Loucy (cell line): Measurements from ENCODE around the gene PTPRN2.
"Not testable (repeated sequence)": the region's sequence is repeated elsewhere in the genome, so short reads cannot be mapped to it uniquely, and the experiment has no call there.

ENCODE experiments used
- H2AFZ ChIP-seq: fragments of 200-600 bp; sonication (generic); 2 replicates; pipeline ENCODE4 v1.6.0; 2016; ENCODE audit warnings: antibody characterized with exemption, mild to moderate bottlenecking, low read length, moderate library complexity
- H3F3A ChIP-seq: fragments of 200-600 bp; 2 replicates; pipeline ENCODE4 v1.6.0; 2016; ENCODE audit warnings: antibody characterized with exemption, low read depth, mild to moderate bottlenecking
- H3K27me3 ChIP-seq: fragments of 200-600 bp; sonication (generic); 2 replicates; pipeline ENCODE4 v1.6.1; 2014; ENCODE audit warnings: low read length, mild to moderate bottlenecking; ENCODE audit not compliant: insufficient read depth, poor library complexity, severe bottlenecking
- H3K36me3 ChIP-seq: fragments of 200-600 bp; sonication (generic); 2 replicates; pipeline ENCODE4 v1.6.1; 2016; ENCODE audit warnings: low read length; ENCODE audit not compliant: insufficient read depth
- H3K4me1 ChIP-seq: fragments of 200-600 bp; sonication (generic); 2 replicates; pipeline ENCODE4 v1.5.1; 2014; ENCODE audit warnings: low read length, mild to moderate bottlenecking; ENCODE audit not compliant: insufficient read depth, poor library complexity, severe bottlenecking
- H3K4me2 ChIP-seq: fragments of 200-600 bp; sonication (generic); 2 replicates; pipeline ENCODE4 v1.6.0; 2014; ENCODE audit warnings: antibody characterized with exemption, low read length, low read depth, mild to moderate bottlenecking; ENCODE audit not compliant: poor library complexity, severe bottlenecking
- H3K4me3 ChIP-seq: fragments of 200-600 bp; sonication (generic); 2 replicates; pipeline ENCODE4 v1.5.1; 2014; ENCODE audit warnings: low read length, mild to moderate bottlenecking, mixed read lengths; ENCODE audit not compliant: poor library complexity, severe bottlenecking
- H3K79me2 ChIP-seq: fragments of 200-600 bp; sonication (generic); 2 replicates; pipeline ENCODE4 v1.6.1; 2014; ENCODE audit warnings: low read length; ENCODE audit not compliant: insufficient read depth
- H3K9ac ChIP-seq: fragments of 200-600 bp; sonication (generic); 2 replicates; pipeline ENCODE4 v1.6.0; 2014; ENCODE audit warnings: mild to moderate bottlenecking, low read depth, low read length, moderate library complexity; ENCODE audit not compliant: poor library complexity, severe bottlenecking
- H3K9me2 ChIP-seq: fragments of 200-600 bp; sonication (generic); replicated peaks from 2 replicates; pipeline ENCODE4 v1.6.1; 2016; ENCODE audit warnings: low read depth, low read length, mixed read lengths
- H3K9me3 ChIP-seq: fragments of 200-600 bp; sonication (generic); 2 replicates; pipeline ENCODE4 v1.6.1; 2014; ENCODE audit warnings: mild to moderate bottlenecking, antibody characterized with exemption, low read length, low read depth; ENCODE audit not compliant: insufficient read depth
- H4K20me1 ChIP-seq: fragments of 200-600 bp; sonication (generic); 2 replicates; pipeline ENCODE4 v1.6.0; 2014; ENCODE audit warnings: antibody characterized with exemption, low read length, mild to moderate bottlenecking; ENCODE audit not compliant: insufficient read depth, poor library complexity, severe bottlenecking
- EZH2phosphoT487 ChIP-seq: fragments of 200-600 bp; IDR thresholded peaks from 2 replicates; pipeline ENCODE4 v1.6.1; 2018; ENCODE audit warnings: antibody characterized with exemption, mild to moderate bottlenecking, moderate library complexity, borderline replicate concordance
- TF ChIP-seq, protein P1 (sequence below): fragments of 200-600 bp; sonication (generic); conservative IDR thresholded peaks from 2 replicates; pipeline ENCODE4 v1.5.1; 2014; ENCODE audit warnings: mild to moderate bottlenecking, antibody characterized with exemption, low read length

The PTPRN2 gene

DNA sequence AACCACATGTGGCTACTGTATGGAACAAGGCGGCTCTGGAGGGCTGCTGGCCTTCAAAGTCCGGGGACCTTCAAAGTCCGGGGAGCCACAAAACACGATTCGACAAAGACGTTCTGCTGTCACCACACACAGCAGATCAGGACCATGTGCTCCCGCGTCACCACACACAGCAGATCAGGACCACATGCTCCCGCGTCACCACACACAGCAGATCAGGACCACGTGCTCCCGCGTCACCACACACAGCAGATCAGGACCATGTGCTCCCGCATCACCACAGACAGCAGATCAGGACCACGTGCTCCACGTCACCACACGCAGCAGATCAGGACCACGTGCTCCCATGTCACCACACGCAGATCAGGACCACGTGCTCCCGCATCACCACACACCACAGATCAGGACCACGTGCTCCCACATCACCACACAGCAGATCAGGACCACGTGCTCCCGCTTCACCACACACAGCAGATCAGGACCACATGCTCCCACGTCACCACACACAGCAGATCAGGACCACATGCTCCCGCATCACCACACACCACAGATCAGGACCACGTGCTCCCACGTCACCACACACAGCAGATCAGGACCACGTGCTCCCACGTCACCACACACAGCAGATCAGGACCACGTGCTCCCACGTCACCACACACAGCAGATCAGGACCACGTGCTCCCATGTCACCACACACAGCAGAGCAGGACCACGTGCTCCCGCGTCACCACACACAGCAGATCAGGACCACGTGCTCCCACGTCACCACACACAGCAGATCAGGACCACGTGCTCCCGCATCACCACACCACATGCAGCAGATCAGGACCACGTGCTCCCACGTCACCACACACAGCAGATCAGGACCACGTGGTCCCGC, 1024.9 kb downstream of the PTPRN2 start:
- H2AFZ ChIP-seq, H3K9me3 ChIP-seq, H3K79me2 ChIP-seq, H3K4me3 ChIP-seq, H3K36me3 ChIP-seq, H3K4me1 ChIP-seq, H3K4me2 ChIP-seq, H3K9me2 ChIP-seq, H3K27me3 ChIP-seq, H3F3A ChIP-seq, H4K20me1 ChIP-seq, H3K9ac ChIP-seq: not testable (repeated sequence)

DNA sequence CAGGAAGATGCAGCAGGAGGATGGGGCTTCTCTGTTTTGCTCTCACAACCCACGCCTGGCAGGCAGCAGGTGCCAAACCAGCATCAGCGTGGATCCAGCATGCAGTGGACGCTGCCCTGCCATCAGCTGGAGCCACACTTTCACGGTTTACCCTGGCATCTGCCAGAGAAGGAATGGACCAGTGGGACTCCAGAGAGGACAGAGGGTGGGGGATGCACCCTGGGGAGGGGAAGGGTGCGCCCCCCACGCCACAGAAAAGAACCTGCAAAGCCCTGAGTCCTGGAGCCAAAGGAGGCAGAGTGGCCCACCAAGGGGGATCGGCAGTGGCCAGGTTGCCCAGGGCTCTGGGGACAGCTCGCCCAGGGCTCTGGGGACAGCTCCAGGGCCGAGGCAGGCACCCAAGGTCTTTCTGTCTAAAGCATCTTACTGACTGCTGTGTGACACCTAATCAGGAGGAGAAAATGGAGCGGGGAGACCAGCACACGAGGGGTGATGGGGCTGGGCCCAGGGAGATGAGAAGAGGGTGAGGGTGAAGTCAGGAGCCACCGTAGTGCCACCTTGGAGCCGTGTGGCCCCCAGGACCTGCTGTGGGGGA, 1025.7 kb downstream of the PTPRN2 start:
- H4K20me1 ChIP-seq: no peaks in the 10 kb centered on the region
- H3K9me3 ChIP-seq: no peaks in the 10 kb centered on the region; the same call in 1 of the 2 replicates
- TF ChIP-seq EZH2phosphoT487: no peak
- TF ChIP-seq, protein P1, sequence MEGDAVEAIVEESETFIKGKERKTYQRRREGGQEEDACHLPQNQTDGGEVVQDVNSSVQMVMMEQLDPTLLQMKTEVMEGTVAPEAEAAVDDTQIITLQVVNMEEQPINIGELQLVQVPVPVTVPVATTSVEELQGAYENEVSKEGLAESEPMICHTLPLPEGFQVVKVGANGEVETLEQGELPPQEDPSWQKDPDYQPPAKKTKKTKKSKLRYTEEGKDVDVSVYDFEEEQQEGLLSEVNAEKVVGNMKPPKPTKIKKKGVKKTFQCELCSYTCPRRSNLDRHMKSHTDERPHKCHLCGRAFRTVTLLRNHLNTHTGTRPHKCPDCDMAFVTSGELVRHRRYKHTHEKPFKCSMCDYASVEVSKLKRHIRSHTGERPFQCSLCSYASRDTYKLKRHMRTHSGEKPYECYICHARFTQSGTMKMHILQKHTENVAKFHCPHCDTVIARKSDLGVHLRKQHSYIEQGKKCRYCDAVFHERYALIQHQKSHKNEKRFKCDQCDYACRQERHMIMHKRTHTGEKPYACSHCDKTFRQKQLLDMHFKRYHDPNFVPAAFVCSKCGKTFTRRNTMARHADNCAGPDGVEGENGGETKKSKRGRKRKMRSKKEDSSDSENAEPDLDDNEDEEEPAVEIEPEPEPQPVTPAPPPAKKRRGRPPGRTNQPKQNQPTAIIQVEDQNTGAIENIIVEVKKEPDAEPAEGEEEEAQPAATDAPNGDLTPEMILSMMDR: no peak
- H3K27me3 ChIP-seq: no peaks in the 10 kb centered on the region
- H3K4me2 ChIP-seq: no peak overlapping the region
- H3F3A ChIP-seq: no peaks in the 10 kb centered on the region
- H3K4me1 ChIP-seq: no peaks in the 10 kb centered on the region
- no peak overlapping the region for H2AFZ ChIP-seq
- no peaks in the 10 kb centered on the region for H3K79me2 ChIP-seq
- H3K4me3 ChIP-seq: no peak overlapping the region
- H3K36me3 ChIP-seq: no peaks in the 10 kb centered on the region
- no peaks in the 10 kb centered on the region for H3K9me2 ChIP-seq
- H3K9ac ChIP-seq: no peak overlapping the region

DNA sequence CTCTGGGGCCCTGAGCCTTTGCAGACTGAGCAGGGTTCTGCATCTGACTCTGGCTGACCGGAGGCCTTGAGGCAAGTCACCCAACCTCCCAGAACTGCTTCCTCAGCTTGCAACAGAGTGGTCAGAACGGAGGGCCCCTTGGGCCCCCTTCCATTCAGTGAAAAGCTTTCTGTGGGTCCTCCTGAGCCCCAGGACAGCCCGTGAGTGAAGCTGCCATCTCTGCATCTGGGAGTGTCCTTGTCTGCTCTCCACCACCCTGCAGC, 1026.2 kb downstream of the PTPRN2 start:
- H3K36me3 ChIP-seq: no peaks in the 10 kb centered on the region
- no peaks in the 10 kb centered on the region; the same call in 1 of the 2 replicates for H3K9me3 ChIP-seq
- H3K9ac ChIP-seq: no peak overlapping the region
- TF ChIP-seq, protein P1: no peak
- no peak for TF ChIP-seq EZH2phosphoT487
- no peaks in the 10 kb centered on the region for H3K4me1 ChIP-seq
- H3K27me3 ChIP-seq: no peaks in the 10 kb centered on the region
- no peaks in the 10 kb centered on the region for H3F3A ChIP-seq
- H3K4me2 ChIP-seq: no peak overlapping the region
- H3K9me2 ChIP-seq: no peaks in the 10 kb centered on the region
- no peaks in the 10 kb centered on the region for H3K79me2 ChIP-seq
- H4K20me1 ChIP-seq: no peaks in the 10 kb centered on the region
- no peak overlapping the region for H3K4me3 ChIP-seq
- H2AFZ ChIP-seq: no peak overlapping the region
